NCI-H2196 (cell line): ENCODE measurements around the gene RRM1.
A peak's percentile ranks its signal among the peaks of the same experiment; 100 is the strongest.
"Not testable (repeated sequence)": the region's sequence is repeated elsewhere in the genome, so short reads cannot be mapped to it uniquely, and the experiment has no call there.

Source experiments
- DNase-seq: peaks from one replicate; lab custom pipeline; 2025; ENCODE audit not compliant: unreplicated experiment; lab: John Stamatoyannopoulos, UW

The RRM1 gene

DNA sequence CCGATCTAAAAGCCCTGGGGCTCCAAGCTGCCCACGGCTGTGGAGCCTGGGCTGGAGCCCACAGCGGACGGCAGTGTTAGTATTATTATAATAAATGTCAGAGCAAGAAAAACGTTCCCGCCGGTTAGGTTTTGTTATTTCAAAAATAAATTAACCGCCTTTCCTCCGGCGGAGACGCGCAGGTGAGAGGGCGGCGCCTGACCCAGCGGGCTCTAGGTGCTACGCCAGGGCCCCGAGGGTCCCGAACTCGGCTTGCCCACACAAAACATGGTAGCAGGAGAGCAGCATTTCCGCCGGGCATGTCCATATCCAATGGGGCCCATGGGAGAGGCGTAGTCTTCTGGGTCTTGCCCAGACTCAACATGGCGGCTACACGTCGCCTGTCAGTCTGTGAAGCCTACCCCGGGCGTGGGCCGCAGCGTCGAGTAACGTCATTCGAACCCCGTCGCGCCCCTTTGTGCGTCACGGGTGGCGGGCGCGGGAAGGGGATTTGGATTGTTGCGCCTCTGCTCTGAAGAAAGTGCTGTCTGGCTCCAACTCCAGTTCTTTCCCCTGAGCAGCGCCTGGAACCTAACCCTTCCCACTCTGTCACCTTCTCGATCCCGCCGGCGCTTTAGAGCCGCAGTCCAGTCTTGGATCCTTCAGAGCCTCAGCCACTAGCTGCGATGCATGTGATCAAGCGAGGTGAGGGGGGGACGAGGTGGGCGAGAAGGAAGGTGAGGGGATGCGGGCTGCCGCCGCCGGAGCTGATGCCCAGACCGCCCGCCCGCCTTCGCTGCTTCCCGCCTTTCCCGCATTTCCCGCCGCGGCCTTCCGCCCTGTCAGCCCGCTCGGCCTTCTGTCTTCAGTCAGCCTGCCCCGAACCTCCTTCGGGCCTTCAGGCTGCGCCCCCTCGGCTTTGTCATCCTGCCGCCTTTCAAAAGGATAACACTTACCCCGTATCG, at the start of gene RRM1:
RRM1 (plus strand) TSS at position 452 of the 944 bp plus-strand sequence; CDS start at position 666, 214 bp downstream.
- DNase-seq, result peak; percentile 95

DNA sequence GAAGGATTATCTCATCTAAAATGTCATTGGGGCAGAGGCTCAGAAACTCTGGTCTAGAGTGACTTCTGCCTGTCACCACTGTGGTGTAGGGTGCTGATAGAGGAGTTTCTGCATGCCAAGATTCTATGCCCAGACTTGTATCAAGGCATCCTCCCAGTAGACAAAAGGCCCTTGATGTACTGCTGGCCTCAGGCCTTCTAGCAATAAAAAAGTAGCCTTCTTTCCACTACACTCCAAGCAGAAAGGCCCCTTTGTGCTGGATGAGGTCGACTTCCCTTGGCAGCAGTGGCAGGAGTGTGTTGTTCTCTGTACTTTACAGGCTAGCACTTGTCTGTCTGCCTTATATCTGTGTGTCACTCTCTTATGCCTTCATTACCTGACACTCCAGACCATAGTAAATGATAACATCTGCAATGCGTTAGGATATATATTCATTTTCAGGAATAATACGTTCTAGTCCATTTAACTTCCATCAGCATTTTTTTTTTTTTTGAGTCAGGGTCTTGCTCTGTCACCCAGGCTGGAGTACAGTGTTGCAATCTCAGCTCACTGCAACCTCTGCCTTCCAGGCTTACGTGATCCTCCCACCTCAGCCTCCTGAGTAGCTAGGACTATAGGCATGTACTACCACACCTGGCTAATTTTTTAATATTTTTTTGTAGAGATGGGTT, 49.5 kb upstream of the RRM1 start:
- DNase-seq, result peak; percentile 56

DNA sequence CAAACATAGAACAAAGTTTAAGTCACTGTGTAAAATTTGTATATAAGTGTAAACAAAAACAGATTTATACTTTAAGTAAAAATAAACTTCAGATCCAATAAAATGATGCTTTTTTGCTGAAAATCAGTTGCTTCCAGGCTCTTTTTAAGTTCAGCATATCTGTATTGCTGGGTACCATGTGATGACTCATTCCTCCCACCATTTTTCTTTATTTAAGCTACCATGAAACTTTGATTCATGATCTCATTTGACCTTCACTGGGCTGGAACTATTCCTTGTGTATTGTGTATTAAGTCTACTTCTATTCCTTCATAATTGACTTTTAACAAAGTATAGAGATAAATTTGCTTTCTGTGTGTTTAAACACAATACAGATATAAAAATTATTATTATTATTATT, 46.3 kb upstream of the RRM1 start:
- no peak for DNase-seq

DNA sequence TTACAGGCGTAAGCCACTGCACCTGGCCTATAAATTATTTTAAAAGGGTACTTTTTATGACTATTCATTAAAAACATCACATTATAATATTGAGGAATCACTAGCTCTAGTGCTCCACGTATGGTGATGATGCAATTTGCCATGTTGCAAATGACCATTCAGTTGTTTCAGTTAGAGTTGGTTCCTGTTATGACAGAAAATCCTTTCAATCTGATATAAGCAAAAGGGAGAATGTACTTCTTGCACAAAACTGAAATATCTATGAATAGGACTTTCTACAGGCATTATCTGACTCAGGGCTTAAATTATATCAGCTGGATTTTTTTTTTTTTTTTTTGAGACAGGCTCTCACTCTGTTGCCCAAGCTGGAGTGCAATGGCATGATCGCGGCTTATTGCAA, 45.6 kb upstream of the RRM1 start:
- no peak for DNase-seq

DNA sequence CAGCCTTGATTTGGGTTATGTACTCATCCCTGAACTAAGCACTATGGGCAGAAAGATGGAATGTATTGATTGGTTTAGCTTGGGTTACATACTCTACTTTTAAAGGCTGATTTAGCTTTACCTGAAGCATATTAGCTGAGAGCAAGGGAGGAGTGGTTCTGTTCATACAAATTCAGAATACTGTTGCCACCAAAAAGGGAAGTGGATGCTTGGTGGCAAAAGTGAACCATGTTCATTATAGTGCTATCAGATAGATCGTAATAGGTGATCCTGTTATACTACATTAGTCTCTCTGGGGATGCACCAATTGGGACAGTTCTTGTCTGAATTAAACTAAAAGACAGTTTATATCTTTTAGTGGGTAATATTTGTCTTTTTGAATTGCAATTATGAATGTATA, 44.5 kb upstream of the RRM1 start:
- DNase-seq, result no peak

DNA sequence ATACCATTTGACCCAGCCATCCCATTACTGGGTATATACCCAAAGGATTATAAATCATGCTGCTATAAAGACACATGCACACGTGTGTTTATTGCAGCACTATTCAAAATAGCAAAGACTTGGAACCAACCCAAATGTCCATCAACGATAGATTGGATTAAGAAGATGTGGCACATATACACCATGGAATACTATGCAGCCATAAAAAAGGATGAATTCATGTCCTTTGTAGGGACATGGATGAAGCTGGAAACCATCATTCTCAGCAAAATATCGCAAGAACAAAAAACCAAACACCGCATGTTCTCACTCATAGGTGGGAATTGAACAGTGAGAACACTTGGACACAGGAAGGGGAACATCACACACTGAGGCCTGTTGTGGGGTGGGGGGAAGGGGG, 41.4 kb upstream of the RRM1 start:
- DNase-seq, result not testable (repeated sequence)

DNA sequence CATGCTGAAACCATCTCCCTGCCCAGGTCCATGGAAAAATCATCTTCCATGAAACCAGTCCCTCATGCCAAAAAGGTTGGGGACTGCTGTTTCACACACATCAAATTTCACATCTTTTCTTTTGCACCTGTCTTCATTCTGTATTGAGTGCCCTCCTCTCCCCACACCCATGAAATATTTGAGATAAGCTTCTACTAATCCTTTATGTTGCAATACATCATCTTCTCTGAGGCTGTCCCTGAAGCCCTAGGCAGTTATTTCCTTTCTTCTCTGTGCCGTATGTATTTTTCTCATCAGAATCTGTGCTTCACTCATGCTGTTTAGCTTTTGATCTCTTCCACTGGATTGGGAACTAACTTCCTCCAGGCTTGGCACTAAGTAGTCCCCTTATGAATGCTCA, 40.0 kb upstream of the RRM1 start:
- DNase-seq, result no peak

DNA sequence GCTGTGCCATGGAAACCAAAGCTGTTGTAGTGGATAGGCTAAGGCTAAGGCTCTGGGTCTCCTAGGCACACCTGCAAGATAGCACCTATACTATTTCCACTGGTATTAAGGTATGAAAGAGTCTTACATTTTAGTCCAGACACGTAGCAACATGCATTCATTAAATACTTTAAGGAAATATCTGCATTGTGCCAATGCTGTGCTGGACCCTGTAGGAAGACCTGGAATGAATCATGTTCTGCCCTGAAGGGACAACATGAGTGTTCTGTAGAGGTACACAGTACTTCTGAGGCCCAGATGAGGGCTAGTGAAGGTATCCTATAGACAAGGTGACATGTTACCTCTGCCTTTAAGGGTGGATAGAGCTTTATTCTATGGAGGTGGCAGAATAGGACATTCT, 35.2 kb upstream of the RRM1 start:
- DNase-seq, result no peak

DNA sequence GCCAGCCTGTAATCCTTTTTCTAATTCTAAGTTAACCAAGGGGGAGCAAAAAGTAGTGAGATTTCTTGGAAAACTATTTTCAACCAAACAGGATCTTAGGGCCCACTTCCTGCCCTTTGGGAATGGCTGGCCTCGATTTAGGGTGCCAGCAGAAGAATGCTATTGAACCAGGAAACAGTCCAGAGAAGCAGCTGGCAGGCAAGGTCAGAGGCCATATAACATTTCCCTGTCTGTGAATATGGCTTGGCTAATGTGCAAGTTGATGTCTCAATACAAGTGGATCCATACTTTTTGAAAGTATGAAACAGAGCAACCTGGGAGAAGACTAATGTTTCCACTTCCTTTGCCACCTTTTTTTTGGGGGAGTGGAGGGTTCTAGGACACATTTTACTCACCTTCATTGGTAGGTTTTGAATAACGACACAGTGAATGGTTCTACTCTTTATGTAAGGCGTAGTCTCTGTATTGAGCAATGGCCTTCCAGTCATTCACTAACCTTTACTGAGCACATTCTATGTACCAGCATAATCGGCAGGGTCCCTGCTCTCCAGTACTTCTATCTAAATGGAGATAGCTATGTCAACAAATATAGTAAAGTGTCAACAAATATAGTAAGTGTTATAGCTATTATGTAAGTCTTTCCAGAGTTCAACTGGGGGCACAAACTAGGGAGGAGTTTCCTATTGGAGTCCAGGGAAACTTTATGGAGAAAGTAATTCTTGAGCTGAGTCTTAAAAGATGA, 34.2 kb upstream of the RRM1 start:
- DNase-seq, result no peak

DNA sequence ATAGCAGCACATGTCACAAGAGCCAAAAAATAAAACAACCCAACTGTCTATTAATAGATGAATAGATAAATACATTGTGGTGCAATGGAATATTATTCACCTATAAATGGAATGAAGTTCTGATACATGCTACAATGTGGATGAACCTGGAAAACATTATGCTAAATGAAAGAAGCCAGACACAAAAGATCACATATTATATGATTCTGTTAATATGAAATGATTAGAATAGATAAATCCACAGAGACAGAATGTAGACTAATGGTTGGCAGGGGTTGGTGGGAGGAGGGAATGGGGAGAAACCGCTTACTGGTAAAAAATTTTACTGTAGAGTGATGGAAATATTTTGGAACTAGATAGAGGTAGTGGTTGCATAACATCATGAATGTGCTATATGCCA, 32.9 kb upstream of the RRM1 start:
- DNase-seq, result no peak

DNA sequence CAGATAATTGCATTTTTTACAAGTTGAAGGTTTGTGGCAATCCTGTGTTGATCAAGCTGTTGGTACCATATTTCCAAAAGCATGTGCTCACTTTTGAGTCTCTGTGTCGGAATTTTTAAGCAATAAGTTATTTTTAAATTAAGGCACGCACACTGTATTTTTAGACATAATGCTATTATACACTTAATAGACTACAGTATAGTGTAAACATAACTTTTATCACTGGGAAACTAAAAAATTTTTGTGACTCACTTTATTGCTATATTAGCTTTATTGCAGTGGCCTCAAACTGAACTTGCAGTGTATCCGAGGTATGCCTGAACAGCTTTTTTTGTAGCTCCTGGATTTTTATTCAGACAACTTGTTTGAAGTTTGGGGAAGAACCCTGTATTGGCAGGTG, 31.3 kb upstream of the RRM1 start:
- DNase-seq, result no peak

DNA sequence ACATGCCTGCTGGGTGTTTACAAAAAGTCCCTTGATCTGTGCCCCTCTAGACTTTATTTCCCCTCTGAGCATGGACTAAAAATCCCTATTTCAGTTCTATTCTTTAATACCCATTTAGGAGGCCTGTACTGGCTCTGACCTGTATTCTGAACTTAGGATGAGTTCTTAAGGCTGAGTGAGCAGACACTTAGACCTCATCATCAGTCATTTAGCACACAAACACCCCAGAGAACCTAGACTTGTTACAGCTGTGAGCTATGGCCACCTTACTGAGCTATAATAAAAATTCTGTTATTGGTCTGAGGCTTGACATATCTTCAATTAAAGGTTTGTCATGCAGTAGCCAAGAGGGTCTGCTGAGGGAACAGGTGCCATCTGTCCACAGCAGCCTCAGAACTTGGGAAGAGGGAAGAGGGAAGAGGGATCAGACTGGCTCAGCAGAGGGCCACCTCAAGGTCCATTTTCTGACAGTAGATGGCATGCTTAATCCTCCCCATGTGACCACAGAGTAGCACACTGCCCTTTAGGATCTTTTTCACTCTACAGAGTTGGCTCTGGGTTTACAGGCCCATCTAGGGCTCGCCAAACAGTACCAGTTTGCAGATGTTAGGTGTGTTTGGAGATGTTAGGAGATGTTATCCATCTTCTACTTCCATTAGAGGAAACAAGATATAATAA, 30.2 kb upstream of the RRM1 start:
- no peak for DNase-seq

DNA sequence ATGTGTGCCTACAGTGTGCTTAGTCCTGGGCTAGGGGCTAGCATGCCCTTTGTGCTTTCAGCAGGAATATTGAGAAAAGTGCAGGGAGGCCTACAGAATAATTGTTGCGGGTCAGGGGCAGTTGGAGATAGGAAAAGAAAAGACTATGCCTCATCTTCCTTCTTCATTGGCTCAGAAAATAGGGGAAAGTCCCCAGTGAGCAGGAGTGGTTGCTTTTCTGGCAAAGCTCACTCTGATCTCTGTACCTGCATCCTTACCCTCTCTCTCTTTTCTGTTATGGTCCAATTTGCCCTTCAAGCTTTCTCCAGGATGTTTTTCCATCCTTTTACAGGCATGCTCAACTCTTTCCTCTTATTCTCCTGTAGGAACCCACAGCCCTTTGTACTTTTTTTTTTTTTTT, 29.5 kb upstream of the RRM1 start:
- DNase-seq, result no peak

DNA sequence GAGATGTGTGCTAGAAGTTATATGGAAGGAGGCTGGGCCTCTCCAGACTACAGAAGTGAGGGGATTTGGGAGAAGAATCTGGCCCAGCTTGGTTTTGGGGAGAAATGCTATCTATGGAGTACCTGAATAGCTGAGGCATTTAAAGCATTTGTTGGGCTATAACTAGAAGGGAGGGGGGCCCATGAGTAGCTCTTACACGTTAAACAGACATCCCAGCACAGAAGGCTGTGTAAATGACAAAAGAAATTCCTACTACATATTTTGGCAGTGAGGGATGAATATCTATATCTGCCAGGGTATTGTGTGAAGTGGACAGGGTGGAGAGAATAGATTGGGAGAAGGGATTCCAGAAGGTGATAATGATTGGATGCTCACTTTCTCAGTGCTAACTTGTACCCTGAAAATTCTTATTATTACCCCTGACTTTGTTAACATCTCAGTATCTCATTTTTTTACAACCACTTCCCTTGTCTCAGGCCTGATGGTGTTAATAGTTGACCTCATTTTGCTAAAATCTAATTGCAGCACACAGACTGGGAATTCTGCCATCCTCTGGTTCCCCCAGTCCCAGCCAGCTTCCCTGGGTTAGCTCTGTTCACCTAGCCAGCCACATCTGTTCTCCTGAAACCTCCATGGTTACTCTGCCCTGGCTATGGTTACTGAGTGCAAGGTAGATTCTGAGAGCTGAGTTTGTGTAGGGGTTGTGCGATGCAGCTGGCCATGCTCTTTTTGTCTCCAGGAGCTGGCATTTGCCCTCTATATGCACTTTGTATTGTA, 28.8 kb upstream of the RRM1 start:
- no peak for DNase-seq

DNA sequence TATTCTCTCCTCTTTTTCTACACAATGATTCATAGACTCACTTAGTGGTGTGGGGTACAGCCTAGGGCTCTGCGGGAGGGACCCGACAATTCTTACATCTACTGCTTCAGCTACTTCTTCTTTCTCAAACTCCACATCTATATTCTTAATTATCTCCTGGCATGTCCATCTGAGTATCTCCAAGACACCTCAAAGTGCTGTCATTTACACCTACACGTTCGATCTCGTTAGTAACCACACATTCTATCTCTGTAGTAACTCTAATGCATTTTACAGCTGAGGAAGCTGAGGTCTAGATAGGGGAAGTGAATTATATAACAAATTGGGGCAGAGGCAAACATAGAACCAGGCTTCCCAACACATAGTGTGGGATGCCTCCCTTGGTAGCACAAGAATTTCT, 27.7 kb upstream of the RRM1 start:
- DNase-seq, result no peak

DNA sequence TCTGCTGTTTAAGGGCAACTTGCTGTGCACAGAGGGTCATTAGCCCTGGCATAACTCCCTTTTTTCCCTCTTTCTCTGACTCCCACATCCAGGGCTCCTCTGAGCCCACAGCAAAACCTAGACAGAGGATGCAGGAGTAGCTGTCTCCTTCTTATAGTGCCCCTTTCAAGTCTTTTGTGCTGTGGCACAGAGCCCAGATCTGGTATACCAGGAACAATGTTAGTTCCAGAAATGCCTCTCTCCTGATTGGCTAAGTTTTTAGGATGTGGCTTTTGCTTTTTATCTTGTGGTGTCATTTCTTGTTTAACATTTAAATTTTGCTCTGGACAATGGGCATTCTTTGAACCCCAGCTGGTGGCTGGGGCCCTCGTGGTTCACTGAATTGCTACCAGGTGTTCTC, 25.6 kb upstream of the RRM1 start:
- DNase-seq, result no peak

DNA sequence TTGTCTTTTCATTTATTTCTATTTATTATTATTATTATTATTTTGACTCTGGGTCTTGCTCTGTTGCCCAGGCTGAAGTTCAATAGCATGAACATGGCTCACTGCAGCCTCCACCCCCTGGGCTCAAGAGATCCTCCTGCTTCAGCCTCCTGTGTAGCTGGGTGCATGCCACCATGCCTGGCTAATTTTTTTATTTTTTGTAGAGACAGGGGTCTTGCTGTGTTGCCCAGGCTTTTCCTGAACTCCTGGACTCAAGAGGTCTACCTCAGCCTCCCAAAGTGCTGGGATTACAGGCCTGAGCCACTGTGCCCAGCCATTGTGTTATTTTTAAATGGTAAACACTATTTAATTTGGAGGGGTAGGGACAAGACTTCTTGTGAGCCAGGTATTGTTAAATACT, 23.3 kb upstream of the RRM1 start:
- no peak for DNase-seq

DNA sequence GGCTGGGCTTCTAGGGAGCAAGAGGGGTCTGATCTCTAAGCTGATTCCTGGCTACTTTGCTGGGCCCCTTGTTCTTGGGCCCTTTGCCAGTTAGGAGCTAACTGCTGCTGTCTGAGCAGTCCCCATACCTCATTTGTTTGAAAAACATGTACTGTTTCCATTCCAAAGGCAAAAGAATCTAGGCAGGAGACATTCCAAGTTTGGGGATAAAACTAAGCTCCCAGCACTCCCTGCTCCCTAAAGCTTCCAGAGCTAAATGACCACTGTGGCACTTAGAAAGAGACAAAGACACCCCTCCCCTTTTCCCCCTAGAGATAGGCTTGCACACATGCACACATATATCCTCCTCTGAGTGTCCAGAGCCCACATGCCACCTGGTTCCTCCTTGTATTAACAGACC, 22.7 kb upstream of the RRM1 start:
- no peak for DNase-seq

DNA sequence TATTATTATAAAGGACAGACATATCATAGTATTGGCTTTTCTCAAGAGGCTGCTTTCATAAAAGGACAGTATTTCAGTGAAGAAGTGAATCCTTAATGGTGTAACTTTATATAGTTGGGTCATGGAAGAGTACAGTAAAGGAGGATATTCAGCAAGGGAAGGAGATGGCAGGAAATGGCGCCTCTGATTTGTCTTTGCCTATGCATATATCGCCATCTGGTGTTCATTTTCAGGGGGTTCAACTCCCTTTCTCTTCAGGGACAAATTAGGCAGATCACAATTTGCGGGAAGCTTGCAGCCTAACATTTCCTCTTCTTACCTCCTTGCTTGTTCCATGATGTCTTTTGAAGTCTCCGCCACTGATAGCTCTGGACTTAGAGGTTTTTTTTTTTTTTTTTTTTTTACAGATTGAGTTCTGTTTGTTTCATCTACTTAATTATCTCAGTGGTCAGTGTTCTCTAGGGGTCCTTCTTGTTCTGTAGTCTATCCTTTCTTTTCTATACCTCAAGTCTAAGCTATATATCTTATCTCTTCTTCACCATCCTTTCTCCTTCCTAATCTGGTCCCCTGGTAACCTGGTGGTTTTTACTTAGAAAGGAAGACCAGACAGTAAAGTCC, 21.8 kb upstream of the RRM1 start:
- peak; percentile 74 for DNase-seq

DNA sequence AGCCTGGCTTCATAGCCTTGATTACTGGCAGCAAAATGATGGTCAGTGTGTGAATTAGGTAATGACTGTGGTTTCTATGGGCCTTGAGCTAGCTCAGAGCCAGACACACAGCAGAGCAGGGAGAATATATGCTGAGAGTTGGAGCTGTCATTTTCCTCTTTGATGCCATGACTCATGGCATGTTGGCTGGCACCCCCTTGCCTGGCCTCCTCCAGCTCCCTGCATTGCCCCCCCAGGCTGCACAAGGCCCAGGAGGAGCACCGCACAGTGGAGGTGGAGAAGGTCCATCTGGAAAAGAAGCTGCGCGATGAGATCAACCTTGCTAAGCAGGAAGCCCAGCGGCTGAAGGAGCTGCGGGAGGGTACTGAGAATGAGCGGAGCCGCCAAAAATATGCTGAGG, 20.3 kb upstream of the RRM1 start:
- DNase-seq, result no peak
